ENCODE results near the gene EIF2D. TPM values are rescaled to one million over a fixed set of nuclear protein-coding genes. Genes with fewer than 3 reads are reported as not detected.

Gene EIF2D
- polyA plus RNA-seq, 2 donors, result 34.1 to 34.3 TPM

- Histone ChIP-seq H3K36me3 (ENCODE audit: control insufficient read depth in 2 of 2, insufficient read depth in 2 of 2, low read length in 1 of 2) (peaks cover 0 to 4% of the 10 kb centered on the region in 2 donors), H3K4me3 (ENCODE audit: low read depth in 1 of 2, low read length in 2 of 2) (no peak overlapping the region), H3K9me3 (ENCODE audit: control insufficient read depth in 2 of 2, insufficient read depth in 1 of 2, low read depth in 1 of 2, low read length in 1 of 2) (no peaks in the 10 kb centered on the region), H3K4me1 (ENCODE audit: control insufficient read depth in 2 of 2, insufficient read depth in 2 of 2, low read length in 1 of 2) (peaks cover 3 to 6% of the 10 kb centered on the region in 2 donors), H3K27me3 (ENCODE audit: control insufficient read depth in 1 of 2, insufficient read depth in 2 of 2, low read length in 2 of 2) (no peaks in the 10 kb centered on the region), H3K27ac (ENCODE audit: low read depth in 2 of 2, low read length in 1 of 2) (peak overlapping the region; percentile 57 to 71)
- 89 to 90% methylated on average over 3 of the region's 3 CpGs for WGBS, 2 donors
These were observed 36.1 kb downstream of the EIF2D start for GRCh38 chr1:206575894-206576737.

GRCh38 chr1:206575165-206575893 lies 36.9 kb downstream of the EIF2D start:
- no peak overlapping the region for H3K4me3 ChIP-seq (ENCODE audit: low read depth in 1 of 2, low read length in 2 of 2)
- peaks cover 3 to 6% of the 10 kb centered on the region in 2 donors for H3K4me1 ChIP-seq (ENCODE audit: control insufficient read depth in 2 of 2, insufficient read depth in 2 of 2, low read length in 1 of 2)
- peak overlapping the region; percentile 57 to 71 for H3K27ac ChIP-seq (ENCODE audit: low read depth in 2 of 2, low read length in 1 of 2)
- no peaks in the 10 kb centered on the region for H3K9me3 ChIP-seq (ENCODE audit: control insufficient read depth in 2 of 2, insufficient read depth in 1 of 2, low read depth in 1 of 2, low read length in 1 of 2)
- H3K27me3 ChIP-seq (ENCODE audit: control insufficient read depth in 1 of 2, insufficient read depth in 2 of 2, low read length in 2 of 2), result no peaks in the 10 kb centered on the region
- H3K36me3 ChIP-seq (ENCODE audit: control insufficient read depth in 2 of 2, insufficient read depth in 2 of 2, low read length in 1 of 2), result peaks cover 0 to 4% of the 10 kb centered on the region in 2 donors
- 49 to 51% methylated on average over 11 of the region's 11 CpGs for WGBS, 2 donors

- Histone ChIP-seq H3K4me1 (ENCODE audit: control insufficient read depth in 2 of 2, insufficient read depth in 2 of 2, low read length in 1 of 2) (peaks cover 3 to 6% of the 10 kb centered on the region in 2 donors), H3K9me3 (ENCODE audit: control insufficient read depth in 2 of 2, insufficient read depth in 1 of 2, low read depth in 1 of 2, low read length in 1 of 2) (no peaks in the 10 kb centered on the region), H3K36me3 (ENCODE audit: control insufficient read depth in 2 of 2, insufficient read depth in 2 of 2, low read length in 1 of 2) (peaks cover 0 to 8% of the 10 kb centered on the region in 2 donors), H3K27ac (ENCODE audit: low read depth in 2 of 2, low read length in 1 of 2) (peak overlapping the region in 1 of 2 donors; percentile 35), H3K4me3 (ENCODE audit: low read depth in 1 of 2, low read length in 2 of 2) (no peak overlapping the region), H3K27me3 (ENCODE audit: control insufficient read depth in 1 of 2, insufficient read depth in 2 of 2, low read length in 2 of 2) (no peaks in the 10 kb centered on the region)
- WGBS, 2 donors, result 89 to 94% methylated on average over 4 of the region's 4 CpGs
These were observed 38.5 kb downstream of the EIF2D start for GRCh38 chr1:206573762-206574161.

GRCh38 chr1:206573319-206573718 lies 38.9 kb downstream of the EIF2D start:
- Histone ChIP-seq H3K4me3 (ENCODE audit: low read depth in 1 of 2, low read length in 2 of 2) (no peak overlapping the region), H3K9me3 (ENCODE audit: control insufficient read depth in 2 of 2, insufficient read depth in 1 of 2, low read depth in 1 of 2, low read length in 1 of 2) (no peaks in the 10 kb centered on the region), H3K27ac (ENCODE audit: low read depth in 2 of 2, low read length in 1 of 2) (no peak overlapping the region), H3K27me3 (ENCODE audit: control insufficient read depth in 1 of 2, insufficient read depth in 2 of 2, low read length in 2 of 2) (no peaks in the 10 kb centered on the region), H3K36me3 (ENCODE audit: control insufficient read depth in 2 of 2, insufficient read depth in 2 of 2, low read length in 1 of 2) (peaks cover 0 to 8% of the 10 kb centered on the region in 2 donors), H3K4me1 (ENCODE audit: control insufficient read depth in 2 of 2, insufficient read depth in 2 of 2, low read length in 1 of 2) (peaks cover 3 to 6% of the 10 kb centered on the region in 2 donors)
- 87 to 89% methylated on average over 4 of the region's 4 CpGs for WGBS, 2 donors

- Histone ChIP-seq H3K4me1 (ENCODE audit: control insufficient read depth in 2 of 2, insufficient read depth in 2 of 2, low read length in 1 of 2) (peaks cover 3 to 8% of the 10 kb centered on the region in 2 donors), H3K27me3 (ENCODE audit: control insufficient read depth in 1 of 2, insufficient read depth in 2 of 2, low read length in 2 of 2) (no peaks in the 10 kb centered on the region), H3K4me3 (ENCODE audit: low read depth in 1 of 2, low read length in 2 of 2) (no peak overlapping the region), H3K27ac (ENCODE audit: low read depth in 2 of 2, low read length in 1 of 2) (no peak overlapping the region), H3K36me3 (ENCODE audit: control insufficient read depth in 2 of 2, insufficient read depth in 2 of 2, low read length in 1 of 2) (peaks cover 0 to 8% of the 10 kb centered on the region in 2 donors), H3K9me3 (ENCODE audit: control insufficient read depth in 2 of 2, insufficient read depth in 1 of 2, low read depth in 1 of 2, low read length in 1 of 2) (no peaks in the 10 kb centered on the region)
- WGBS, 2 donors, result 96 to 97% methylated on average over 4 of the region's 4 CpGs
These were observed 39.4 kb downstream of the EIF2D start for GRCh38 chr1:206572835-206573234.

GRCh38 chr1:206570529-206570928 lies 41.7 kb downstream of the EIF2D start:
- H3K27ac ChIP-seq (ENCODE audit: low read depth in 2 of 2, low read length in 1 of 2), result no peak overlapping the region
- WGBS, 2 donors, result 83 to 84% methylated on average over 3 of the region's 3 CpGs

GRCh38 chr1:206569556-206569955 lies 42.7 kb downstream of the EIF2D start:
- Histone ChIP-seq H3K36me3 (ENCODE audit: control insufficient read depth in 2 of 2, insufficient read depth in 2 of 2, low read length in 1 of 2) (peaks cover 4 to 14% of the 10 kb centered on the region in 2 donors), H3K27me3 (ENCODE audit: control insufficient read depth in 1 of 2, insufficient read depth in 2 of 2, low read length in 2 of 2) (no peaks in the 10 kb centered on the region), H3K27ac (ENCODE audit: low read depth in 2 of 2, low read length in 1 of 2) (no peak overlapping the region), H3K4me1 (ENCODE audit: control insufficient read depth in 2 of 2, insufficient read depth in 2 of 2, low read length in 1 of 2) (peaks cover 0 to 9% of the 10 kb centered on the region in 2 donors), H3K4me3 (ENCODE audit: low read depth in 1 of 2, low read length in 2 of 2) (no peak overlapping the region), H3K9me3 (ENCODE audit: control insufficient read depth in 2 of 2, insufficient read depth in 1 of 2, low read depth in 1 of 2, low read length in 1 of 2) (no peaks in the 10 kb centered on the region)
- WGBS, 2 donors, result 87 to 88% methylated on average over 4 of the region's 4 CpGs

More at GRCh38 chr1:206570529-206570928, 41.7 kb downstream of the EIF2D start:
- Histone ChIP-seq H3K36me3 (ENCODE audit: control insufficient read depth in 2 of 2, insufficient read depth in 2 of 2, low read length in 1 of 2) (peaks cover 4 to 11% of the 10 kb centered on the region in 2 donors), H3K27me3 (ENCODE audit: control insufficient read depth in 1 of 2, insufficient read depth in 2 of 2, low read length in 2 of 2) (no peaks in the 10 kb centered on the region), H3K4me3 (ENCODE audit: low read depth in 1 of 2, low read length in 2 of 2) (no peak overlapping the region), H3K9me3 (ENCODE audit: control insufficient read depth in 2 of 2, insufficient read depth in 1 of 2, low read depth in 1 of 2, low read length in 1 of 2) (no peaks in the 10 kb centered on the region), H3K4me1 (ENCODE audit: control insufficient read depth in 2 of 2, insufficient read depth in 2 of 2, low read length in 1 of 2) (peaks cover under 1 to 9% of the 10 kb centered on the region in 2 donors)

- 85 to 89% methylated on average over 8 of the region's 8 CpGs for WGBS, 2 donors
- H3K27me3 ChIP-seq (ENCODE audit: control insufficient read depth in 1 of 2, insufficient read depth in 2 of 2, low read length in 2 of 2), result no peaks in the 10 kb centered on the region
- H3K9me3 ChIP-seq (ENCODE audit: control insufficient read depth in 2 of 2, insufficient read depth in 1 of 2, low read depth in 1 of 2, low read length in 1 of 2), result no peaks in the 10 kb centered on the region
- peaks cover 0 to 12% of the 10 kb centered on the region in 2 donors for H3K4me1 ChIP-seq (ENCODE audit: control insufficient read depth in 2 of 2, insufficient read depth in 2 of 2, low read length in 1 of 2)
- H3K27ac ChIP-seq (ENCODE audit: low read depth in 2 of 2, low read length in 1 of 2), result no peak overlapping the region
- H3K4me3 ChIP-seq (ENCODE audit: low read depth in 1 of 2, low read length in 2 of 2), result no peak overlapping the region
- peaks cover 4 to 17% of the 10 kb centered on the region in 2 donors for H3K36me3 ChIP-seq (ENCODE audit: control insufficient read depth in 2 of 2, insufficient read depth in 2 of 2, low read length in 1 of 2)
These were observed 43.4 kb downstream of the EIF2D start for GRCh38 chr1:206568779-206569352.

GRCh38 chr1:206568256-206568655 lies 44.0 kb downstream of the EIF2D start:
- H3K27ac ChIP-seq (ENCODE audit: low read depth in 2 of 2, low read length in 1 of 2), result no peak overlapping the region
- no peak overlapping the region for H3K4me3 ChIP-seq (ENCODE audit: low read depth in 1 of 2, low read length in 2 of 2)
- peaks cover 0 to 13% of the 10 kb centered on the region in 2 donors for H3K4me1 ChIP-seq (ENCODE audit: control insufficient read depth in 2 of 2, insufficient read depth in 2 of 2, low read length in 1 of 2)
- no peaks in the 10 kb centered on the region for H3K9me3 ChIP-seq (ENCODE audit: control insufficient read depth in 2 of 2, insufficient read depth in 1 of 2, low read depth in 1 of 2, low read length in 1 of 2)
- H3K27me3 ChIP-seq (ENCODE audit: control insufficient read depth in 1 of 2, insufficient read depth in 2 of 2, low read length in 2 of 2), result no peaks in the 10 kb centered on the region
- peaks cover 4 to 18% of the 10 kb centered on the region in 2 donors for H3K36me3 ChIP-seq (ENCODE audit: control insufficient read depth in 2 of 2, insufficient read depth in 2 of 2, low read length in 1 of 2)
- WGBS, 2 donors, result 86% methylated on average over 10 of the region's 10 CpGs
